AG10803 (cell line): Measurements from ENCODE around the gene ENTREP3.
A peak's percentile ranks its signal among the peaks of the same experiment; 100 is the strongest.
"Not testable (repeated sequence)": the region's sequence is repeated elsewhere in the genome, so short reads cannot be mapped to it uniquely, and the experiment has no call there.

Experiments
- DNase-seq: peaks from one replicate; pipeline ENCODE4 v3.0.0; 2010; ENCODE audit warnings: low read depth
- H3K4me3 ChIP-seq: 2 replicates; pipeline ENCODE4 v1.5.1; 2011; ENCODE audit warnings: mild to moderate bottlenecking, low read length, control low read depth
- TF ChIP-seq, protein P1 (sequence below): conservative IDR thresholded peaks from 2 replicates; pipeline ENCODE4 v1.5.1; 2011; ENCODE audit warnings: mild to moderate bottlenecking, low read length, control low read depth, inconsistent platforms

Gene ENTREP3

DNA sequence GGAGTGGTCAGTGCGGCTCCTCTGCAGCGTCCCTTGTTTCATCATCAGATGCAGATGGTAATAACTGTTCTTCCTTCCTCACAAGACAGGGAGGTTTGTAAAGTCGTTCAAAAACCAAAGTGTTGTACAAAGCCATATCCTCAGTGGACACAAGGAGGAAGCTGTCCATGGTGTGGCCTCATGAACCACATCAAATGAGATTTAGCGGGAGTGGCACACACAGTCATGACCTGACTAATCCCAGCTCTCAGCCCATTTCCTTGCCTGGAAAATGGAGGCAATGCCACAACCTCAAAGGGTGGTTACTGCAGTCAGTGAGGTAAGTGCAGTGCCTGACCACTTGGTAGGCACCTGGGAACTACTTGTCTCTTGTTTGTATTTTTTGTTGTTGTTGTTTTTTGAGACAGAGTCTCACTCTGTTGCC, 13.4 kb downstream of the ENTREP3 start:
- TF ChIP-seq, protein P1, sequence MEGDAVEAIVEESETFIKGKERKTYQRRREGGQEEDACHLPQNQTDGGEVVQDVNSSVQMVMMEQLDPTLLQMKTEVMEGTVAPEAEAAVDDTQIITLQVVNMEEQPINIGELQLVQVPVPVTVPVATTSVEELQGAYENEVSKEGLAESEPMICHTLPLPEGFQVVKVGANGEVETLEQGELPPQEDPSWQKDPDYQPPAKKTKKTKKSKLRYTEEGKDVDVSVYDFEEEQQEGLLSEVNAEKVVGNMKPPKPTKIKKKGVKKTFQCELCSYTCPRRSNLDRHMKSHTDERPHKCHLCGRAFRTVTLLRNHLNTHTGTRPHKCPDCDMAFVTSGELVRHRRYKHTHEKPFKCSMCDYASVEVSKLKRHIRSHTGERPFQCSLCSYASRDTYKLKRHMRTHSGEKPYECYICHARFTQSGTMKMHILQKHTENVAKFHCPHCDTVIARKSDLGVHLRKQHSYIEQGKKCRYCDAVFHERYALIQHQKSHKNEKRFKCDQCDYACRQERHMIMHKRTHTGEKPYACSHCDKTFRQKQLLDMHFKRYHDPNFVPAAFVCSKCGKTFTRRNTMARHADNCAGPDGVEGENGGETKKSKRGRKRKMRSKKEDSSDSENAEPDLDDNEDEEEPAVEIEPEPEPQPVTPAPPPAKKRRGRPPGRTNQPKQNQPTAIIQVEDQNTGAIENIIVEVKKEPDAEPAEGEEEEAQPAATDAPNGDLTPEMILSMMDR = no peak
- no peak overlapping the region for H3K4me3 ChIP-seq

DNA sequence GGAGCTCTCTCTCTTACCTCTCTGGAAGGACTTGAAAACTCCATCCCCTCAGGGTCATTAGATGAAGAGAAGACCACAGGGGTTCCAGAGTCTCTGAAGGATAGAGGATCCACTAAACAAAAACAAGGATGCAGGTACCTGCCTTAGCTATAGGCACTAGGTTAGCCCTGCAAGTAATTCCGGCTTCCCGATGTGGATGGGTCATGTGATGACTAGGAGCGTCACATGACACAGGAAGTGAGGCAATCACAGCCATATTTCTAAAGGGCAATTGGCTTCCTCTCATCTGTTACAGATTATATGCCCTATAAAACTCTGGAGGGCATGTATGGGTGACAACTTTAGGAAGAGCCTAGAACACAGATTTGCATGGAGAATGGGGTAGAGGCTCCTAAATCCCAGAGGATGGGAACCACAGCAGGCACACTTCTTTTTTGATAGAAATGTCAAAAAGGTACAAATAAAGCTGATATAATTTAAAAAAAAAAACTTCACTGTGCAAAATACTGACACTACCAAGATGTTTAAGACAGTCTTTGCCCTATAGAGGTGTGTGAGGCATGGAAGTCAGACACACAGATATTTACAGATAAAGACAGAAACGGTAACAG, 14.1 kb downstream of the ENTREP3 start:
- TF ChIP-seq, protein P1 = no peak

More for the DNA sequence above, 13.4 kb downstream of the ENTREP3 start:
- DNase-seq = no peak

GRCh38 chr1:155236451-155236850, 18.8 kb downstream of the ENTREP3 start:
- H3K4me3 ChIP-seq = no peak overlapping the region
- TF ChIP-seq, protein P1 = no peak
- DNase-seq = no peak

More for the DNA sequence above, 14.1 kb downstream of the ENTREP3 start:
- peak; percentile 83 for DNase-seq
- peak overlapping the region; percentile 63 for H3K4me3 ChIP-seq

GRCh38 chr1:155235375-155235774, 19.9 kb downstream of the ENTREP3 start:
- not testable (repeated sequence) for DNase-seq

GRCh38 chr1:155233502-155233901, 21.8 kb downstream of the ENTREP3 start:
- not testable (repeated sequence) for H3K4me3 ChIP-seq, DNase-seq

More at GRCh38 chr1:155235375-155235774, 19.9 kb downstream of the ENTREP3 start:
- not testable (repeated sequence) for H3K4me3 ChIP-seq

- H3K4me3 ChIP-seq = not testable (repeated sequence)
- peak; percentile 81 for DNase-seq
Observed at GRCh38 chr1:155232001-155232978, 23.0 kb downstream of the ENTREP3 start.

GRCh38 chr1:155231302-155231701, 24.0 kb downstream of the ENTREP3 start:
- not testable (repeated sequence) for H3K4me3 ChIP-seq, DNase-seq

- TF ChIP-seq, protein P1 = 0 out of 2 replicates have a peak, but pooled peaks have one; percentile 4
- H3K4me3 ChIP-seq = peak overlapping the region; percentile 62
- DNase-seq = no peak
Observed at GRCh38 chr1:155228096-155228427, 27.2 kb downstream of the ENTREP3 start.
